Measurements from ENCODE around the gene SLC25A29.

Gene SLC25A29

GRCh38 chr14:100333311-100333710, 27.1 kb upstream of the SLC25A29 start:
- peaks cover 30% of the 10 kb centered on the region for H3K36me3 Mint-ChIP-seq (ENCODE audit: low read depth)
- H3K4me1 Mint-ChIP-seq = peaks cover 29% of the 10 kb centered on the region
- no peak overlapping the region for H3K27ac Mint-ChIP-seq
- no peaks in the 10 kb centered on the region for H3K27me3 Mint-ChIP-seq (ENCODE audit: low read depth, poor library complexity)
- no peaks in the 10 kb centered on the region for H3K9me3 Mint-ChIP-seq
- no peak for DNase-seq
- no peak for TF ChIP-seq CTCF (IDR thresholded peaks at IDR 0.05)
- no peak overlapping the region for H3K4me3 Mint-ChIP-seq

- H3K27me3 Mint-ChIP-seq (ENCODE audit: low read depth, poor library complexity) = no peaks in the 10 kb centered on the region
- no peak for TF ChIP-seq CTCF (IDR thresholded peaks at IDR 0.05)
- no peak overlapping the region for H3K27ac Mint-ChIP-seq
- H3K4me3 Mint-ChIP-seq = no peak overlapping the region
- H3K36me3 Mint-ChIP-seq (ENCODE audit: low read depth) = peaks cover 27% of the 10 kb centered on the region
- peaks cover 24% of the 10 kb centered on the region for H3K4me1 Mint-ChIP-seq
- H3K9me3 Mint-ChIP-seq = no peaks in the 10 kb centered on the region
- DNase-seq = peak; percentile 29
These were observed 26.6 kb upstream of the SLC25A29 start for GRCh38 chr14:100332797-100333196.

GRCh38 chr14:100332071-100332639, 25.9 kb upstream of the SLC25A29 start:
- H3K27me3 Mint-ChIP-seq (ENCODE audit: low read depth, poor library complexity) = no peaks in the 10 kb centered on the region
- peaks cover 19% of the 10 kb centered on the region for H3K4me1 Mint-ChIP-seq
- no peak for TF ChIP-seq CTCF (IDR thresholded peaks at IDR 0.05)
- H3K4me3 Mint-ChIP-seq = no peak overlapping the region
- peaks cover 23% of the 10 kb centered on the region for H3K36me3 Mint-ChIP-seq (ENCODE audit: low read depth)
- no peak overlapping the region for H3K27ac Mint-ChIP-seq
- no peak for DNase-seq
- H3K9me3 Mint-ChIP-seq = no peaks in the 10 kb centered on the region

- Mint-ChIP-seq H3K36me3 (ENCODE audit: low read depth) (peaks cover 8% of the 10 kb centered on the region), H3K4me1 (peaks cover 16% of the 10 kb centered on the region), H3K4me3 (no peak overlapping the region), H3K27ac (no peak overlapping the region), H3K27me3 (ENCODE audit: low read depth, poor library complexity) (no peaks in the 10 kb centered on the region), H3K9me3 (no peaks in the 10 kb centered on the region)
- TF ChIP-seq CTCF (IDR thresholded peaks at IDR 0.05) = no peak
- DNase-seq = no peak
These were observed 24.2 kb upstream of the SLC25A29 start for GRCh38 chr14:100330388-100330931.

- no peak for DNase-seq
- peaks cover 6% of the 10 kb centered on the region for H3K36me3 Mint-ChIP-seq (ENCODE audit: low read depth)
- H3K27me3 Mint-ChIP-seq (ENCODE audit: low read depth, poor library complexity) = no peaks in the 10 kb centered on the region
- no peak for TF ChIP-seq CTCF (IDR thresholded peaks at IDR 0.05)
- H3K4me3 Mint-ChIP-seq = no peak overlapping the region
- peaks cover 20% of the 10 kb centered on the region for H3K4me1 Mint-ChIP-seq
- H3K9me3 Mint-ChIP-seq = no peaks in the 10 kb centered on the region
- no peak overlapping the region for H3K27ac Mint-ChIP-seq
These were observed 23.7 kb upstream of the SLC25A29 start for GRCh38 chr14:100330007-100330344.
